ENCODE measurements around the gene COL6A3. TPM values are rescaled to one million over a fixed set of nuclear protein-coding genes. Genes with fewer than 3 reads are reported as not detected.

The COL6A3 gene
- total RNA-seq, 1 donor from 2014 or later = 4.9 TPM

DNA sequence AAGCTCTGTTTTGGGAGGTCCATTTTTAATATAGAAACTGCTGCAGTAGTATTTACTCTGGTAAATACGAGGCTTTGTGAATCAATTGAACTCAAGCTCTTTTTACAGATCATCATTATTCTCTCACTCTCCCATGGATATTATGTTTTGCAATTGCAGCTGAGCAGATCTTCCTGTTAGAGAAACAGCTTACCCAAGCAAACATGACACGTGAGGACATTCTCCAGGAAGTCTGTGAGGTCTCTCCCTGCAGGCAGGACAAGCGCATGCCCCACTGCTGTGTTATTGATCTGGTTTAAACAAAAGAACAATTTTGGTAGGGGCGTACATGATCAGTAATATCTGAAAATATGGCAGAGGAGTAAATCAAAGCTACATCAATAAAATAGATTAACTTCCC, 72.1 kb downstream of the COL6A3 start:
- no peaks in the 10 kb centered on the region for H3K36me3 Mint-ChIP-seq (ENCODE audit: low read depth)
- no peak overlapping the region for H3K27ac Mint-ChIP-seq (ENCODE audit: unreplicated experiment)
- H3K27me3 Mint-ChIP-seq (ENCODE audit: low read depth) = no peaks in the 10 kb centered on the region
- H3K9me3 Mint-ChIP-seq = no peaks in the 10 kb centered on the region
- TF ChIP-seq CTCF (conservative IDR thresholded peaks at IDR 0.05) = no peak
- H3K4me1 Mint-ChIP-seq = no peaks in the 10 kb centered on the region
- DNase-seq (ENCODE audit: low read depth, low spot score) = no peak
- no peak overlapping the region for H3K4me3 Mint-ChIP-seq

GRCh38 chr2:237337586-237337985, 76.4 kb downstream of the COL6A3 start:
- Mint-ChIP-seq H3K4me1 (no peaks in the 10 kb centered on the region), H3K36me3 (ENCODE audit: low read depth) (no peaks in the 10 kb centered on the region), H3K27ac (ENCODE audit: unreplicated experiment) (no peak overlapping the region), H3K4me3 (no peak overlapping the region), H3K27me3 (ENCODE audit: low read depth) (no peaks in the 10 kb centered on the region), H3K9me3 (no peaks in the 10 kb centered on the region)
- DNase-seq (ENCODE audit: low read depth, low spot score) = no peak
- TF ChIP-seq CTCF (conservative IDR thresholded peaks at IDR 0.05) = no peak

DNA sequence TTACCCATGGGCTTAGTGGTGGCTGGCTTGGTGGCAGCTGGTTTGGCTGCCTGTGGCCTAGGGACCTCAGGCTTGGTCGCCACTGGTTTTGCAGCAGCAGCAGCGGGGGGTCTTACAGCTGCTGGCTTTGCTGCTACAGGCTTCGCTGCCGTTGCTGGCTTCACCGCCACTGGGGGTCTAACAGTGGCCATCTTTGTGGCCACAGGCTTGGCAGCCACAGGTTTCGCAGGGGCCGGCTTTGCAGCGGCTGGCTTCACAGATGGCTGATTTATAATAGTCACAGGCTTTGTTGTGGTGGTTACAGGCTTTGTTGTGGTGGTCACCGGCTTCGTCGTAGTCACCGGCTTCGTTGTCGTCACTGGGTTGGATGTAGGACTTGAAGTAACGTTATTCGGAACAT, 77.8 kb downstream of the COL6A3 start:
- Mint-ChIP-seq H3K4me3 (no peak overlapping the region), H3K27ac (ENCODE audit: unreplicated experiment) (no peak overlapping the region), H3K4me1 (no peaks in the 10 kb centered on the region), H3K9me3 (no peaks in the 10 kb centered on the region), H3K36me3 (ENCODE audit: low read depth) (no peaks in the 10 kb centered on the region), H3K27me3 (ENCODE audit: low read depth) (no peaks in the 10 kb centered on the region)
- no peak for DNase-seq (ENCODE audit: low read depth, low spot score)
- TF ChIP-seq CTCF (conservative IDR thresholded peaks at IDR 0.05) = no peak

GRCh38 chr2:237333748-237334147, 80.2 kb downstream of the COL6A3 start:
- no peak overlapping the region for H3K4me3 Mint-ChIP-seq
- H3K9me3 Mint-ChIP-seq = no peaks in the 10 kb centered on the region
- H3K27me3 Mint-ChIP-seq (ENCODE audit: low read depth) = no peaks in the 10 kb centered on the region
- no peak overlapping the region for H3K27ac Mint-ChIP-seq (ENCODE audit: unreplicated experiment)
- no peak for TF ChIP-seq CTCF (conservative IDR thresholded peaks at IDR 0.05)
- H3K4me1 Mint-ChIP-seq = no peaks in the 10 kb centered on the region
- no peaks in the 10 kb centered on the region for H3K36me3 Mint-ChIP-seq (ENCODE audit: low read depth)
- no peak for DNase-seq (ENCODE audit: low read depth, low spot score)

GRCh38 chr2:237330541-237330940, 83.4 kb downstream of the COL6A3 start:
- H3K27ac Mint-ChIP-seq (ENCODE audit: unreplicated experiment) = no peak overlapping the region
- H3K9me3 Mint-ChIP-seq = no peaks in the 10 kb centered on the region
- H3K4me1 Mint-ChIP-seq = peaks cover 8% of the 10 kb centered on the region
- H3K27me3 Mint-ChIP-seq (ENCODE audit: low read depth) = no peaks in the 10 kb centered on the region
- no peak for TF ChIP-seq CTCF (conservative IDR thresholded peaks at IDR 0.05)
- no peak overlapping the region for H3K4me3 Mint-ChIP-seq
- DNase-seq (ENCODE audit: low read depth, low spot score) = no peak
- H3K36me3 Mint-ChIP-seq (ENCODE audit: low read depth) = no peaks in the 10 kb centered on the region
